WTC11 (cell line): Measurements from ENCODE around the gene ABCA12. TPM values are rescaled to one million over a fixed set of nuclear protein-coding genes. Genes with fewer than 3 reads are reported as not detected.

Source experiments
- ATAC-seq: fragments of 200-7000 bp; cut with Tn5 transposase; 2 replicates; pipeline ENCODE4 v1.10.0; 2021; ENCODE audit warnings: mild to moderate bottlenecking, moderate library complexity
- CTCF ChIA-PET: fragments of 300-600 bp; sonication (Branson Sonifier 250); formaldehyde crosslinking; loops from one replicate; lab custom pipeline; 2021; ENCODE audit warnings: antibody characterized with exemption; lab: Charles Lee
- POLR2A ChIA-PET: fragments of 350-600 bp; sonication (Branson Sonifier 250); formaldehyde crosslinking; loops from one replicate; lab custom pipeline; 2021; ENCODE audit warnings: antibody characterized with exemption; lab: Charles Lee
- DNase-seq: peaks from one replicate; pipeline ENCODE4 v3.0.0; 2021; ENCODE audit warnings: low spot score
- H3K27ac Mint-ChIP-seq: 2 replicates; pipeline ENCODE4 v1.8.0; 2021; ENCODE audit warnings: mixed read lengths
- H3K27me3 Mint-ChIP-seq: 2 replicates; pipeline ENCODE4 v1.8.0; 2021; ENCODE audit warnings: low read depth, mild to moderate bottlenecking, moderate library complexity, mixed read lengths
- H3K36me3 Mint-ChIP-seq: 2 replicates; pipeline ENCODE4 v1.8.0; 2021; ENCODE audit warnings: mixed read lengths
- H3K4me1 Mint-ChIP-seq: 2 replicates; pipeline ENCODE4 v1.8.0; 2022; ENCODE audit warnings: mixed read lengths
- H3K4me3 Mint-ChIP-seq: 2 replicates; pipeline ENCODE4 v1.8.0; 2021; ENCODE audit warnings: mild to moderate bottlenecking, moderate library complexity, mixed read lengths
- H3K9me3 Mint-ChIP-seq: 2 replicates; pipeline ENCODE4 v1.8.0; 2021; ENCODE audit warnings: mixed read lengths
- ATF2 ChIP-seq: sonication (generic); formaldehyde crosslinking; IDR thresholded peaks from 2 replicates; pipeline ENCODE4 v1.8.1; 2022; ENCODE audit warnings: low read depth, missing genetic modification reagents, borderline replicate concordance
- CREM ChIP-seq: sonication (generic); formaldehyde crosslinking; IDR thresholded peaks from 2 replicates; pipeline ENCODE4 v1.8.1; 2022; ENCODE audit warnings: mild to moderate bottlenecking, missing genetic modification reagents, moderate library complexity
- IRF1 ChIP-seq: sonication (generic); formaldehyde crosslinking; IDR thresholded peaks from 2 replicates; pipeline ENCODE4 v1.8.0; 2023; ENCODE audit warnings: missing genetic modification reagents
- MYBL2 ChIP-seq: sonication (generic); formaldehyde crosslinking; IDR thresholded peaks from 2 replicates; pipeline ENCODE4 v1.8.1; 2023; ENCODE audit warnings: mild to moderate bottlenecking, moderate library complexity, missing genetic modification reagents
- NR1H2 ChIP-seq: sonication (generic); formaldehyde crosslinking; IDR thresholded peaks from 2 replicates; pipeline ENCODE4 v1.9.0; 2021; ENCODE audit warnings: mild to moderate bottlenecking, moderate library complexity, missing genetic modification reagents
- NR2C2 ChIP-seq: sonication (generic); formaldehyde crosslinking; IDR thresholded peaks from 2 replicates; pipeline ENCODE4 v1.8.0; 2022; ENCODE audit warnings: mild to moderate bottlenecking, missing genetic modification reagents
- PREB ChIP-seq: sonication (generic); formaldehyde crosslinking; IDR thresholded peaks from 2 replicates; pipeline ENCODE4 v1.8.1; 2022; ENCODE audit warnings: mild to moderate bottlenecking, missing genetic modification reagents, moderate library complexity, borderline replicate concordance
- SMAD4 ChIP-seq: sonication (generic); formaldehyde crosslinking; IDR thresholded peaks from 2 replicates; pipeline ENCODE4 v1.8.0; 2022; ENCODE audit warnings: mild to moderate bottlenecking, missing genetic modification reagents
- SP1 ChIP-seq: sonication (generic); formaldehyde crosslinking; conservative IDR thresholded peaks from 2 replicates; pipeline ENCODE4 v1.8.1; 2022; ENCODE audit warnings: missing genetic modification reagents
- TCF7 ChIP-seq: sonication (generic); formaldehyde crosslinking; IDR thresholded peaks from 2 replicates; pipeline ENCODE4 v1.8.0; 2022; ENCODE audit warnings: mild to moderate bottlenecking, low read depth, missing genetic modification reagents, moderate library complexity
- USF1 ChIP-seq: sonication (generic); formaldehyde crosslinking; IDR thresholded peaks from 2 replicates; pipeline ENCODE4 v1.8.0; 2022; ENCODE audit warnings: mild to moderate bottlenecking, missing genetic modification reagents
- USF2 ChIP-seq: sonication (generic); formaldehyde crosslinking; IDR thresholded peaks from 2 replicates; pipeline ENCODE4 v1.8.1; 2023; ENCODE audit warnings: mild to moderate bottlenecking, missing genetic modification reagents, moderate library complexity
- ZBTB21 ChIP-seq: sonication (generic); formaldehyde crosslinking; IDR thresholded peaks from 2 replicates; pipeline ENCODE4 v1.8.1; 2023; ENCODE audit warnings: mild to moderate bottlenecking, missing genetic modification reagents, borderline replicate concordance
- ZBTB43 ChIP-seq: sonication (generic); formaldehyde crosslinking; IDR thresholded peaks from 2 replicates; pipeline ENCODE4 v1.8.1; 2023; ENCODE audit warnings: mild to moderate bottlenecking, missing genetic modification reagents
- ZNF219 ChIP-seq: sonication (generic); formaldehyde crosslinking; IDR thresholded peaks from 2 replicates; pipeline ENCODE4 v1.8.0; 2023; ENCODE audit warnings: missing genetic modification reagents, mild to moderate bottlenecking, borderline replicate concordance
- ZNF396 ChIP-seq: fragments of 250-450 bp; sonication (Bioruptor Pico); IDR thresholded peaks from 2 replicates; pipeline ENCODE4 v1.8.0; 2021; ENCODE audit warnings: mild to moderate bottlenecking, moderate library complexity, borderline replicate concordance
- ZSCAN18 ChIP-seq: fragments of 250-450 bp; sonication (Bioruptor Pico); IDR thresholded peaks from 2 replicates; pipeline ENCODE4 v2.1.2; 2022; ENCODE audit warnings: mild to moderate bottlenecking, moderate library complexity
- total RNA-seq: library from RNA; stranded (reverse); gene quantifications from 3 replicates; pipeline ENCODE4 v1.2.3, GENCODE V29; 2021
- TF ChIP-seq, protein P1 (sequence below): fragments of 250-450 bp; sonication (Bioruptor Pico); IDR thresholded peaks from 2 replicates; pipeline ENCODE4 v1.9.0; 2021; ENCODE audit warnings: mild to moderate bottlenecking, borderline replicate concordance
- TF ChIP-seq, protein P2 (sequence below): sonication (generic); formaldehyde crosslinking; IDR thresholded peaks from 2 replicates; pipeline ENCODE4 v1.8.1; 2022; ENCODE audit warnings: missing genetic modification reagents, borderline replicate concordance
- TF ChIP-seq, protein P3 (sequence below): fragments of 250-450 bp; sonication (Bioruptor Pico); IDR thresholded peaks from 2 replicates; pipeline ENCODE4 v1.9.0; 2021; ENCODE audit warnings: mild to moderate bottlenecking

Gene ABCA12
- total RNA-seq, 1 experiment from 2014 or later = 0.04 TPM

DNA sequence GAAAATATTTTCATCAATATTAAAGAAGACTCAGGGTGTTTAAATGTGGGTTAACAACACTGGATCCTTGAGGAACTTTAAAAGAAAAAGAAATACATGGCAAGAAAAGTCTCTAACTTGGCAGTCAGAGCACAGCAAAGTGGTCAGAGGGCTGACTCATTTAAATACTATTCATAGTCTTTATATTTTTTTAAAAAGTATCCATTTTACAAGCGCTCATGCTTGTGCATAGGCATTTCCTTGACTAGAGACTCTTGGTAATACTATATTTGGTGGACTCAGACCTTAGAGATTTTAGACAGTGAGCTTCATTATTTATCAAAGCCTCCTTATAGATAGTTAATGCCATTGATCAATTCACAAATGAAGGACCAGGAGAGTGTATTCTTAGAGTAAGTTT is 110.2 kb downstream of the ABCA12 start:
- ATAC-seq (no peak), DNase-seq (no peak)
- H3K9me3 Mint-ChIP-seq = no peaks in the 10 kb centered on the region
- H3K4me3 Mint-ChIP-seq = no peak overlapping the region
- H3K4me1 Mint-ChIP-seq = peaks cover 9% of the 10 kb centered on the region
- H3K27ac Mint-ChIP-seq = no peak overlapping the region
- POLR2A ChIA-PET = no interaction called here
- CTCF ChIA-PET = no interaction called here
- H3K27me3 Mint-ChIP-seq = no peaks in the 10 kb centered on the region
- H3K36me3 Mint-ChIP-seq = no peaks in the 10 kb centered on the region
- TF ChIP-seq TCF7 (CRISPR knock-in tag) (no peak), MYBL2 (CRISPR knock-in tag) (no peak), USF1 (CRISPR knock-in tag) (no peak), ZSCAN18 (CRISPR knock-in tag) (no peak), ATF2 (CRISPR knock-in tag) (no peak), PREB (no peak), IRF1 (CRISPR knock-in tag) (no peak), ZNF219 (CRISPR knock-in tag) (no peak), ZBTB21 (CRISPR knock-in tag) (no peak), SMAD4 (CRISPR knock-in tag) (no peak), ZBTB43 (no peak)
- TF ChIP-seq, protein P1, sequence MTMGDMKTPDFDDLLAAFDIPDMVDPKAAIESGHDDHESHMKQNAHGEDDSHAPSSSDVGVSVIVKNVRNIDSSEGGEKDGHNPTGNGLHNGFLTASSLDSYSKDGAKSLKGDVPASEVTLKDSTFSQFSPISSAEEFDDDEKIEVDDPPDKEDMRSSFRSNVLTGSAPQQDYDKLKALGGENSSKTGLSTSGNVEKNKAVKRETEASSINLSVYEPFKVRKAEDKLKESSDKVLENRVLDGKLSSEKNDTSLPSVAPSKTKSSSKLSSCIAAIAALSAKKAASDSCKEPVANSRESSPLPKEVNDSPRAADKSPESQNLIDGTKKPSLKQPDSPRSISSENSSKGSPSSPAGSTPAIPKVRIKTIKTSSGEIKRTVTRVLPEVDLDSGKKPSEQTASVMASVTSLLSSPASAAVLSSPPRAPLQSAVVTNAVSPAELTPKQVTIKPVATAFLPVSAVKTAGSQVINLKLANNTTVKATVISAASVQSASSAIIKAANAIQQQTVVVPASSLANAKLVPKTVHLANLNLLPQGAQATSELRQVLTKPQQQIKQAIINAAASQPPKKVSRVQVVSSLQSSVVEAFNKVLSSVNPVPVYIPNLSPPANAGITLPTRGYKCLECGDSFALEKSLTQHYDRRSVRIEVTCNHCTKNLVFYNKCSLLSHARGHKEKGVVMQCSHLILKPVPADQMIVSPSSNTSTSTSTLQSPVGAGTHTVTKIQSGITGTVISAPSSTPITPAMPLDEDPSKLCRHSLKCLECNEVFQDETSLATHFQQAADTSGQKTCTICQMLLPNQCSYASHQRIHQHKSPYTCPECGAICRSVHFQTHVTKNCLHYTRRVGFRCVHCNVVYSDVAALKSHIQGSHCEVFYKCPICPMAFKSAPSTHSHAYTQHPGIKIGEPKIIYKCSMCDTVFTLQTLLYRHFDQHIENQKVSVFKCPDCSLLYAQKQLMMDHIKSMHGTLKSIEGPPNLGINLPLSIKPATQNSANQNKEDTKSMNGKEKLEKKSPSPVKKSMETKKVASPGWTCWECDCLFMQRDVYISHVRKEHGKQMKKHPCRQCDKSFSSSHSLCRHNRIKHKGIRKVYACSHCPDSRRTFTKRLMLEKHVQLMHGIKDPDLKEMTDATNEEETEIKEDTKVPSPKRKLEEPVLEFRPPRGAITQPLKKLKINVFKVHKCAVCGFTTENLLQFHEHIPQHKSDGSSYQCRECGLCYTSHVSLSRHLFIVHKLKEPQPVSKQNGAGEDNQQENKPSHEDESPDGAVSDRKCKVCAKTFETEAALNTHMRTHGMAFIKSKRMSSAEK (CRISPR knock-in tag) = no peak

DNA sequence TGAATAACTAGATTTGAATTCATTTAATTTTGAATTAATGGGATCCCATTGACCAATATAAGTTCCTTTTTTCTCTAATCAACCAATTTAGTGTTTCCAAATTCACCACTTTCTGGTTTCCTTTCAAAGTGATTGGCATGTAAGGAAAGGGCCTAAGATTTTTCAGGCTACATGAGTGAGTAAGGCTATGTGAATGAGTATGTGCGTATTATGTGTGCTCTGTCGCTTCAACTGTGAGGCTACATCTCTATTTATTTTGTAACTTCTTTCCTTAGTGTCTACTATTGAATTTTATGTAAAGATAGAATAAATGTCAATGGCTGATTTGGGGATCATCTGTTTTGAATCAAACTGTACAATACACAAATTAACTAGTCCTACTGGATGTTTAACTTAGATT is 110.6 kb downstream of the ABCA12 start:
- ChIA-PET CTCF (no interaction called here), POLR2A (no interaction called here)
- DNase-seq (no peak), ATAC-seq (no peak)
- no peaks in the 10 kb centered on the region for H3K36me3 Mint-ChIP-seq
- H3K4me3 Mint-ChIP-seq = no peak overlapping the region
- no peak overlapping the region for H3K27ac Mint-ChIP-seq
- no peaks in the 10 kb centered on the region for H3K9me3 Mint-ChIP-seq
- peaks cover 13% of the 10 kb centered on the region for H3K4me1 Mint-ChIP-seq
- no peaks in the 10 kb centered on the region for H3K27me3 Mint-ChIP-seq
- TF ChIP-seq, protein P2, sequence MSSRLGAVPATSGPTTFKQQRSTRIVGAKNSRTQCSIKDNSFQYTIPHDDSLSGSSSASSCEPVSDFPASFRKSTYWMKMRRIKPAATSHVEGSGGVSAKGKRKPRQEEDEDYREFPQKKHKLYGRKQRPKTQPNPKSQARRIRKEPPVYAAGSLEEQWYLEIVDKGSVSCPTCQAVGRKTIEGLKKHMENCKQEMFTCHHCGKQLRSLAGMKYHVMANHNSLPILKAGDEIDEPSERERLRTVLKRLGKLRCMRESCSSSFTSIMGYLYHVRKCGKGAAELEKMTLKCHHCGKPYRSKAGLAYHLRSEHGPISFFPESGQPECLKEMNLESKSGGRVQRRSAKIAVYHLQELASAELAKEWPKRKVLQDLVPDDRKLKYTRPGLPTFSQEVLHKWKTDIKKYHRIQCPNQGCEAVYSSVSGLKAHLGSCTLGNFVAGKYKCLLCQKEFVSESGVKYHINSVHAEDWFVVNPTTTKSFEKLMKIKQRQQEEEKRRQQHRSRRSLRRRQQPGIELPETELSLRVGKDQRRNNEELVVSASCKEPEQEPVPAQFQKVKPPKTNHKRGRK = no peak
- TF ChIP-seq SP1 (CRISPR knock-in tag) = no peak
- no peak for TF ChIP-seq NR2C2 (CRISPR knock-in tag)
- TF ChIP-seq, protein P3, sequence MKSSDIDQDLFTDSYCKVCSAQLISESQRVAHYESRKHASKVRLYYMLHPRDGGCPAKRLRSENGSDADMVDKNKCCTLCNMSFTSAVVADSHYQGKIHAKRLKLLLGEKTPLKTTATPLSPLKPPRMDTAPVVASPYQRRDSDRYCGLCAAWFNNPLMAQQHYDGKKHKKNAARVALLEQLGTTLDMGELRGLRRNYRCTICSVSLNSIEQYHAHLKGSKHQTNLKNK (CRISPR knock-in tag) = no peak
- no peak for TF ChIP-seq USF2 (CRISPR knock-in tag)
- TF ChIP-seq ZNF396 = no peak
- TF ChIP-seq ZBTB21 (CRISPR knock-in tag) = no peak
- TF ChIP-seq NR1H2 (CRISPR knock-in tag) = no peak
- no peak for TF ChIP-seq CREM
